VCaP (cell line): ENCODE results near the gene GOPC.

Source experiments
- H3K27ac ChIP-seq: fragments of 450-650 bp; 2 replicates; pipeline ENCODE4 v1.5.1; 2017
- TF ChIP-seq, protein P1 (sequence below): fragments of 450-650 bp; conservative IDR thresholded peaks from 2 replicates; pipeline ENCODE4 v1.5.1; 2017; ENCODE audit warnings: mild to moderate bottlenecking, moderate library complexity

GOPC gene

DNA sequence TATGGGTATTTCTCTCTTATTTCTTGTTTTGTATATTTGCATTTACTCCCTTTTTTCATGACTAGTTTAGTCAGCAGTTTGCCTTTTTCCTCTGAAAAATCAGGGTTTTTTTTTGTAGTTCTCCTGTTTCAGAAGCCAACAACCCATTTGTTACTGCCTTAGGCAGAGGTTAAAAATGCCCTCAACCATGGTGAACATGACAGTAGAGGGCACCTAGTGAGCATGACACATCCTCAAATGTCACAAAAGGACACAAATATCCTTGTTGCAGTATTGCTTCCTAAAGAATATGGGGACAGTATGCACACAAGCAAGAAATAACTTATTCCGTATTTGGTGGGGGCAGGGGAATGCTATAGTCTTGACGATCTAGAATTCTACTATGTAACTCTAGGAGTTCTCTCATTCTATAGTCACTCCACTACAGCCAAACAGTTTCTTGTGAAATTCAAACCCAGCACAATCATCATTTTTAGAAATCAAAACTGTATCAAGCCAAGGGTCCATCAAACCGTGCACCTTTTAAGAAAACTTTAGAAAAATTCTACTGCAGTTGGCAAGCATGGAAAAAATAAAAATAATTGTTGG, 47.0 kb downstream of the GOPC start:
- TF ChIP-seq, protein P1, sequence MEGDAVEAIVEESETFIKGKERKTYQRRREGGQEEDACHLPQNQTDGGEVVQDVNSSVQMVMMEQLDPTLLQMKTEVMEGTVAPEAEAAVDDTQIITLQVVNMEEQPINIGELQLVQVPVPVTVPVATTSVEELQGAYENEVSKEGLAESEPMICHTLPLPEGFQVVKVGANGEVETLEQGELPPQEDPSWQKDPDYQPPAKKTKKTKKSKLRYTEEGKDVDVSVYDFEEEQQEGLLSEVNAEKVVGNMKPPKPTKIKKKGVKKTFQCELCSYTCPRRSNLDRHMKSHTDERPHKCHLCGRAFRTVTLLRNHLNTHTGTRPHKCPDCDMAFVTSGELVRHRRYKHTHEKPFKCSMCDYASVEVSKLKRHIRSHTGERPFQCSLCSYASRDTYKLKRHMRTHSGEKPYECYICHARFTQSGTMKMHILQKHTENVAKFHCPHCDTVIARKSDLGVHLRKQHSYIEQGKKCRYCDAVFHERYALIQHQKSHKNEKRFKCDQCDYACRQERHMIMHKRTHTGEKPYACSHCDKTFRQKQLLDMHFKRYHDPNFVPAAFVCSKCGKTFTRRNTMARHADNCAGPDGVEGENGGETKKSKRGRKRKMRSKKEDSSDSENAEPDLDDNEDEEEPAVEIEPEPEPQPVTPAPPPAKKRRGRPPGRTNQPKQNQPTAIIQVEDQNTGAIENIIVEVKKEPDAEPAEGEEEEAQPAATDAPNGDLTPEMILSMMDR, result no peak
- H3K27ac ChIP-seq, result no peak overlapping the region

DNA sequence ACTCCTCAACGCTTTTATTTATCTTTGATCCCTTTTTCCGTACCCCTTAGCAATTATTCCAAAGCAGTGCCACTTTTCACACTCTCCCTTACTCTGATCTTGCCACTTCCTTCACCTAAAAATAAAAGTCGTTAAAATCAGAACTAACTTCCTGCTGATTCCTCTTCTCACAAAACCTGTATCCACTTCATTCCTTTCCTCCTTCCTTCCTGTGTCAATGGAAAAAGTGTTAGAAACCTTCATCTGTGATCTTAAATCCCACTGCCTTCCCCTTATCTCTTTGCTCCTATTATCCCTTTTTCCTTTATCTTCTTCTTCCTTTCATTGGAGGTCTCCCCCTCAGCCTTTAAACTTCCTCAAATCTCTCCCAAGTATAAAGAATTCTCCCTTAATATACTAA, 49.2 kb downstream of the GOPC start:
- TF ChIP-seq, protein P1, result no peak
- no peak overlapping the region for H3K27ac ChIP-seq

DNA sequence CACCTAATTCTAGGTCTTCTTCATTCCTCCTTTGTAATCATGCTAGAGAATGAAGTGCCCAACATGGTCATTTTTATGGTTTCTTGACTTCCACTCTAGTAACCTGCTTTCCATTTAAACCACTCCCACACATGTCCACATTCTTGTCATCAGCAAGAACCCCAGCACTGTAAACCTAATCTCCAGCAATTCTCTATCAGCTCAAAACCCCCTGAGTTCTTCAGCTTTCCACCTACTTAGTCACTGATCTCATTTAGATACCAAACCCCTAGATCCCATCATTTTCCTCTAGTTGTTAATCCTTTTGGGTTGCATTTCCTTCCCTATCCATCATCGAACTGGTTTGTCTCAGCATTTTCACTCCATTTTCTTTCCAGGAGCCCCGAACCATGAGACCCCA, 49.7 kb downstream of the GOPC start:
- TF ChIP-seq, protein P1, result no peak
- no peak overlapping the region for H3K27ac ChIP-seq

DNA sequence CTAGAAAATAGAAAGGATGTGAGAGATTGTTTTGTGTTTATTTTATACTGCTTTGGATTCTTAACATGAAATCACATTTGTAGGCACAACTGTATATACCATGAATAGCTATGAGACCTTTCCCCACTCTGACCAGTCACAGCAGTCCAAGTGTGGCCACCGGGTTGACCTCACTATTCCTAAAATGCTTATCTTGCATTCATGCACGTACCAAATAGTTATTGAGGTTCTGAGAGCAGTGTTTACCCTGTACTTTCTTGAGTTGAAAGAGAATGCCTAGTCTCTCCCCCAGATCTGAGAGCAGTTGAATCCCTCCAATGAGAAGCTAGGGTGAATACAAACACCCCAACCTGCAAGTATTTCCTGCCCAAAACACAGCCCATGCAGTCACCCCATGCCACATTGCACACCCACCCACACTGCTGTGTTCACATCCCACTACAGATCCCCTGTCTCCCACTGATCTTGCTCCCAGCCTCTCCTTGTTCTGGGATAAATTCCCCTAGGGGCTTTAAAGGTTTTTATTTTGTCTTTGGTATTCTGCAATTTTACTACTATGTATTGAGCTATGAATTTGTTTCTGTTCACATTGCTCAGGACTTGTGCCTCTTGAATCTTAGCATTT, 51.6 kb downstream of the GOPC start:
- TF ChIP-seq, protein P1, result no peak

DNA sequence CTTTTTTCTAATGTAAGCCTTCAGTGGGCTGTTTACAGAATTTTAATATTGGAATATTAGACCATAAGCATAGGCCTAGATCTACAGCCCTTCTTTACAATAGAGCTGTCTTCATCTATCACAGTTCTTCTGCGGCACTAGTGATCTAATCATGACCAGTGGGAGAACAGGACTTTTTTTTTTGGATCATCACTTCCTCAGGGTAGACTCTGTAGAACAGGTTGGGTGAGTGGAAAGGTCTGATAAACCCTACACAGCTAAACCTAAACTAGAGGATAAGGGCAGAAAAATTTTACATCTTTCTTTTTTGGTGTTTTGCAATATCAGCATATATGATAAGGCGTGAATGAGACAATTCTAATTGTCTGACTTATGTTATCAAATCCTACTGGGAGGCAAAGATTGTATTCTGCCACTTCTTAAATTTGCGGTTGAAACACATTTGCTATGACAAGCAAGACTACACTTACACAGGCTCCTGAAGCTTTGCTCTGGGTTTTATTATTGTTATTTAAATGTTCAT, 52.2 kb downstream of the GOPC start:
- TF ChIP-seq, protein P1, result no peak
- H3K27ac ChIP-seq, result peak overlapping the region; percentile 25; the same call in 1 of the 2 replicates

More for the DNA sequence above, 51.6 kb downstream of the GOPC start:
- H3K27ac ChIP-seq, result peak overlapping the region; percentile 25; the same call in 1 of the 2 replicates

DNA sequence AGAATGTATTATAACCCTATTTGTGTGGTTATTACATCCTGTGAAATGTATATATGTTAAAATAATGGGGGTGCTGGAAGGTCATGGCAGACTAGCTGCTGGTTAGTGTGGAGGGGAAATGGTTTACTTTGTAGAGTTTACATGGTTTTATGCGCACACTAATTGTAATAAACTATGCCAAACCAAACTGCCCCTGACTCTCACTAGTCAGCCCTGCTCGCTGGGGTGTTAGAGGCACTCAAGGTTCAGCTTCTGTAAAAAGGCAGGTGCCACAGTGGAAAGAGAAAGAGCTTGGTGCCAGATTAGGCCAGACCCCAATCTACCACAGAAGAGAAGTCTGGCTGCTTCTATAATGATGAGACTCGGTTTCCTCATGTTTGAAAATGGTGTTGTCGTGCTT, 52.7 kb downstream of the GOPC start:
- peak overlapping the region; percentile 25; the same call in 1 of the 2 replicates for H3K27ac ChIP-seq
- TF ChIP-seq, protein P1, result no peak

DNA sequence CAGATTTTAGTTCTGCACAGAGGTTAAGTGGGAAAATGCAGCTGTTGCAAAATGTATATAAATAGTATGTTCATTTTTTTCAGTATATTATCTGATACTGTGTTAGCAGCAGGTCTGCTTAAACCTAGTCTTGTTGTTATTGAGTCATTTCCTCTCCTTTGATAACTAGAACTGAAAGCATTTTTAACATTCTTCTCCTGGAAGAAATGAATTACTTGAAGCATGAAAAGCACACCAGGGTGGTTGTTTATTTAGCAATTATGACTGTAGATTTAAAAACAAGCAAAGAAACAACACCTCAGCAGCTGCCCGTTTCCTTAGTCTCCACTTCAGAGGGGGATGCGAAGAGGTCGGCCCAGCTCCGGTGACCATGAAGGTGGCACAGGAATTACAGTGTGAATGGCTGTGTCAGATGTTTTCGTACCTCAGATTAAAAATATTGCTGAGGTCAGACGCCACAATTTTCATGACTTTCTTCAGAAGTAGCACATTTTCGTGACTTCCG, 53.5 kb downstream of the GOPC start:
- TF ChIP-seq, protein P1, result no peak
- no peak overlapping the region for H3K27ac ChIP-seq
